GM23338 (cell line): ENCODE measurements around the gene ESRRB. TPM values are rescaled to one million over a fixed set of nuclear protein-coding genes. Genes with fewer than 3 reads are reported as not detected.

Experiments
- ATAC-seq: fragments of 200-7000 bp; cut with Tn5 transposase; 3 replicates; pipeline ENCODE4 v1.9.1; 2020
- DNase-seq: peaks from one replicate; pipeline ENCODE4 v3.0.0-alpha.2; 2015; ENCODE audit warnings: low spot score
- H2AFZ ChIP-seq: fragments of 200-600 bp; sonication (generic); 2 replicates; pipeline ENCODE4 v1.8.0; 2016; ENCODE audit warnings: antibody characterized with exemption, mild to moderate bottlenecking, moderate library complexity
- H3F3A ChIP-seq: fragments of 200-600 bp; sonication (generic); replicated peaks from 2 replicates; pipeline ENCODE4 v1.8.0; 2017; ENCODE audit warnings: antibody characterized with exemption, mixed run types, low read depth
- H3K27ac ChIP-seq: fragments of 200-600 bp; sonication (generic); 2 replicates; pipeline ENCODE4 v1.6.1; 2016; ENCODE audit warnings: low read depth
- H3K27me3 ChIP-seq: fragments of 200-600 bp; sonication (generic); 2 replicates; pipeline ENCODE4 v1.8.0; 2016; ENCODE audit warnings: mild to moderate bottlenecking, mixed run types, moderate library complexity; ENCODE audit not compliant: insufficient read depth
- H3K36me3 ChIP-seq: fragments of 200-600 bp; sonication (generic); 2 replicates; pipeline ENCODE4 v1.8.0; 2016; ENCODE audit warnings: mild to moderate bottlenecking; ENCODE audit not compliant: insufficient read depth
- H3K4me1 ChIP-seq: fragments of 200-600 bp; sonication (generic); 2 replicates; pipeline ENCODE4 v1.8.0; 2016; ENCODE audit warnings: mild to moderate bottlenecking, moderate library complexity; ENCODE audit not compliant: insufficient read depth
- H3K4me2 ChIP-seq: fragments of 200-600 bp; sonication (generic); 2 replicates; pipeline ENCODE4 v1.7.1; 2017; ENCODE audit warnings: mixed run types
- H3K4me3 ChIP-seq: fragments of 200-600 bp; sonication (generic); 2 replicates; pipeline ENCODE4 v1.6.1; 2016; ENCODE audit warnings: mixed run types
- H3K79me2 ChIP-seq: fragments of 200-600 bp; sonication (generic); replicated peaks from 2 replicates; pipeline ENCODE4 v1.8.0; 2017; ENCODE audit warnings: mild to moderate bottlenecking; ENCODE audit not compliant: insufficient read depth
- H3K9me2 ChIP-seq: fragments of 200-600 bp; sonication (generic); 2 replicates; pipeline ENCODE4 v1.8.0; 2017; ENCODE audit not compliant: insufficient read depth
- H4K20me1 ChIP-seq: fragments of 200-600 bp; sonication (generic); replicated peaks from 2 replicates; pipeline ENCODE4 v1.8.0; 2017; ENCODE audit warnings: mild to moderate bottlenecking; ENCODE audit not compliant: insufficient read depth
- H3K27ac Mint-ChIP-seq: 2 replicates; pipeline ENCODE4 v1.8.0; 2020; ENCODE audit warnings: inconsistent platforms, mild to moderate bottlenecking, moderate library complexity, mixed read lengths
- H3K27me3 Mint-ChIP-seq: 3 replicates; pipeline ENCODE4 v1.8.0; 2022; ENCODE audit warnings: low read depth, mild to moderate bottlenecking, moderate library complexity, mixed read lengths, inconsistent platforms; ENCODE audit not compliant: insufficient read depth, poor library complexity
- H3K36me3 Mint-ChIP-seq: 3 replicates; pipeline ENCODE4 v1.8.0; 2021; ENCODE audit warnings: low read depth, mild to moderate bottlenecking, inconsistent platforms, moderate library complexity, mixed read lengths
- H3K4me1 Mint-ChIP-seq: 3 replicates; pipeline ENCODE4 v1.8.0; 2020; ENCODE audit warnings: mild to moderate bottlenecking, inconsistent platforms, mixed read lengths
- H3K4me3 Mint-ChIP-seq: 3 replicates; pipeline ENCODE4 v1.8.0; 2021; ENCODE audit warnings: moderate library complexity, mild to moderate bottlenecking, inconsistent platforms, mixed read lengths
- H3K9me3 Mint-ChIP-seq: 3 replicates; pipeline ENCODE4 v1.8.0; 2020; ENCODE audit warnings: moderate library complexity, mild to moderate bottlenecking, inconsistent platforms, mixed read lengths
- CREB1 ChIP-seq: fragments of 250-450 bp; sonication (Bioruptor Pico); IDR thresholded peaks from 2 replicates; pipeline ENCODE4 v1.5.0; 2020; ENCODE audit warnings: low read depth, mild to moderate bottlenecking, moderate library complexity
- CTCF ChIP-seq, 2 experiments: fragments of 200-600 bp in 1 of 2; sonication (generic) in 1 of 2; conservative IDR thresholded peaks; 2 replicates each; pipeline versions ENCODE4 v1.5.1 to v1.6.1; 2016 to 2017; ENCODE audit warnings: antibody characterized with exemption in 2 of 2, low read depth in 2 of 2, mild to moderate bottlenecking in 2 of 2, moderate library complexity in 1 of 2
- ETS1 ChIP-seq: IDR thresholded peaks from 2 replicates; pipeline ENCODE4 v1.6.1; 2016; ENCODE audit warnings: antibody characterized with exemption
- EZH2 ChIP-seq: fragments of 200-600 bp; sonication (generic); IDR thresholded peaks from one replicate; pipeline ENCODE4 v1.8.0; 2017; ENCODE audit warnings: antibody characterized with exemption, mild to moderate bottlenecking, low read depth; ENCODE audit not compliant: unreplicated experiment
- EZH2phosphoT487 ChIP-seq: fragments of 200-600 bp; sonication (generic); IDR thresholded peaks from one replicate; pipeline ENCODE4 v1.8.1; 2018; ENCODE audit warnings: antibody characterized with exemption; ENCODE audit not compliant: unreplicated experiment
- JUNB ChIP-seq: IDR thresholded peaks from one replicate; pipeline ENCODE4 v1.6.1; 2016; ENCODE audit warnings: antibody characterized with exemption; ENCODE audit not compliant: unreplicated experiment
- NANOG ChIP-seq: IDR thresholded peaks from 2 replicates; pipeline ENCODE4 v1.6.1; 2016; ENCODE audit warnings: antibody characterized with exemption, borderline replicate concordance
- POLR2AphosphoS5 ChIP-seq: IDR thresholded peaks from 2 replicates; pipeline ENCODE4 v1.6.1; 2016; ENCODE audit warnings: antibody characterized with exemption, low read depth
- REST ChIP-seq: IDR thresholded peaks from one replicate; pipeline ENCODE4 v1.6.1; 2018; ENCODE audit warnings: antibody characterized with exemption; ENCODE audit not compliant: unreplicated experiment
- ZNF331 ChIP-seq: fragments of 250-450 bp; sonication (Bioruptor Pico); IDR thresholded peaks from 2 replicates; pipeline ENCODE4 v1.5.0; 2020; ENCODE audit warnings: low read depth, mild to moderate bottlenecking, moderate library complexity
- polyA plus RNA-seq: library from polyadenylated mRNA; unstranded; fragments of >200 nt; fragmentation: Nextera tagmentation; extraction: Ambion mirVana; gene quantifications from 2 replicates; pipeline ENCODE4 v1.2.1, GENCODE V29; 2016
- total RNA-seq: library from RNA; depleted of rRNA; stranded (reverse); fragments of >200 nt; shearing (Covaris generic); gene quantifications from 2 replicates; pipeline ENCODE4 v1.2.3, GENCODE V29; 2014

ESRRB gene
- total and polyA plus RNA-seq, 2 experiments from 2014 or later = 0.31 to 0.52 TPM

GRCh38 chr14:76413962-76414600 lies 38.1 kb downstream of the ESRRB start:
- peak overlapping the region; percentile 87 for H3K4me2 ChIP-seq
- H3K4me3 Mint-ChIP-seq = peak overlapping the region; percentile 80
- no peaks in the 10 kb centered on the region for H3K27me3 ChIP-seq
- H3K4me1 ChIP-seq = peaks cover 27% of the 10 kb centered on the region
- H3K27ac Mint-ChIP-seq = peak overlapping the region; percentile 32; the same call in 1 of the 2 replicates
- DNase-seq (peak; percentile 46), ATAC-seq (peak; percentile 82)
- H3K79me2 ChIP-seq = no peaks in the 10 kb centered on the region
- no peaks in the 10 kb centered on the region; the same call in 2 of the 3 replicates for H3K36me3 Mint-ChIP-seq
- H3K9me3 Mint-ChIP-seq = no peaks in the 10 kb centered on the region; the same call in 2 of the 3 replicates
- H3K4me1 Mint-ChIP-seq = peaks cover 30% of the 10 kb centered on the region
- no peaks in the 10 kb centered on the region for H4K20me1 ChIP-seq
- H2AFZ ChIP-seq = peak overlapping the region; percentile 92
- TF ChIP-seq EZH2phosphoT487 (no peak), CTCF (conservative IDR thresholded peaks at IDR 0.05; ENCODE audit: low read depth in 2 of 2) (no peak), ZNF331 (CRISPR knock-in tag) (no peak), REST (no peak), NANOG (no peak), CREB1 (CRISPR knock-in tag) (no peak), ETS1 (no peak), POLR2AphosphoS5 (no peak), EZH2 (no peak), JUNB (no peak)
- H3K27me3 Mint-ChIP-seq = peaks cover 20% of the 10 kb centered on the region
- H3K36me3 ChIP-seq = no peaks in the 10 kb centered on the region
- H3F3A ChIP-seq = 0 out of 2 replicates have a peak, but pooled peaks cover 6% of the 10 kb centered on the region
- H3K4me3 ChIP-seq = peak overlapping the region; percentile 74
- H3K27ac ChIP-seq = no peak overlapping the region
- H3K9me2 ChIP-seq = no peaks in the 10 kb centered on the region
